Activated gamma-delta T cell treated with anti-CD3 and anti-CD28 coated beads, Interleukin-2, amount 50 U/mL, for 16 hours (primary cell): Measurements from ENCODE around the gene CCDC178.
"Not testable (repeated sequence)": the region's sequence is repeated elsewhere in the genome, so short reads cannot be mapped to it uniquely, and the experiment has no call there.

Source experiments
- DNase-seq: peaks from one replicate; pipeline ENCODE4 v3.0.0-alpha.2; 2020; ENCODE audit warnings: low read depth

Gene CCDC178

GRCh38 chr18:33210575-33211189, 229.8 kb downstream of the CCDC178 start:
- no peak for DNase-seq

GRCh38 chr18:33205777-33206176, 234.7 kb downstream of the CCDC178 start:
- no peak for DNase-seq

GRCh38 chr18:33201509-33201926, 239.0 kb downstream of the CCDC178 start:
- no peak for DNase-seq

- DNase-seq, result no peak
Measured at GRCh38 chr18:33195795-33196194, 244.7 kb downstream of the CCDC178 start.

- DNase-seq, result no peak
Measured at GRCh38 chr18:33194793-33195192, 245.7 kb downstream of the CCDC178 start.

DNA sequence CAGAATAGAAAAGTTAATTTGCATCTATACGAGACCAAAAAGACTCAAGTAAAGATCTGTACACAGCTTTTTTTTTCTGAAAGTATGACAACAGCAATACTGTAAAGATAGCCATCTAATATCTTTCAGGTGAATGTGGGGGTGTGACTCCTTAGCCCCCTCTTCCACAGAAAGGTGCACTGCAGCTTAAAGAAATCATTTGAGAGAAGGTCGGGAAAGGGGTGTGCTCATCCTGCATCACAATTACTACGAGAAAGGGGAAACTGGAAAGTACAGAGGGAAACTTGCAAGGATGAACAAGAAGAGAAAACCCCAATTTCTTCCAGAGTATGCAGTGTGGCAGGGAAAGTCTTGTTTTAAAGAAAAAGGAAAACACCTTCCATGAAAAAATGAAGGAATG, 255.6 kb downstream of the CCDC178 start:
- no peak for DNase-seq

DNA sequence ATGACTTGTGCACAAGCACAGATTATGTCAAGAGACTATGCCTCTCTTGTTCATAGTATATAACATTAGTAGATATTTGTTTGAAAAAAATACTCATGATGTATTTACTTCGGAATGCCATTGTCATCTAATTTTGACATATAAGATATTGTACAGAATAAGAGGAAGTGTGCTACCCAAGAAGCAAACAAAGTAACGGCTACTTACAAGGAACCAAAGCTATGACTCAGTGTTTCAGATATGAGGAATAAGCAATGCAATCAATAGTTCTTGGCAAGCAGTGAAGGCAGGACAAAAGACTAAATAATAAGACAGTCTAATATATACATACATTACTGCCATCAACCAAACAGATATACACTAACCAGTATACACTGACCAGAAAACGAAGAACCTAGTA, 256.3 kb downstream of the CCDC178 start:
- no peak for DNase-seq

DNA sequence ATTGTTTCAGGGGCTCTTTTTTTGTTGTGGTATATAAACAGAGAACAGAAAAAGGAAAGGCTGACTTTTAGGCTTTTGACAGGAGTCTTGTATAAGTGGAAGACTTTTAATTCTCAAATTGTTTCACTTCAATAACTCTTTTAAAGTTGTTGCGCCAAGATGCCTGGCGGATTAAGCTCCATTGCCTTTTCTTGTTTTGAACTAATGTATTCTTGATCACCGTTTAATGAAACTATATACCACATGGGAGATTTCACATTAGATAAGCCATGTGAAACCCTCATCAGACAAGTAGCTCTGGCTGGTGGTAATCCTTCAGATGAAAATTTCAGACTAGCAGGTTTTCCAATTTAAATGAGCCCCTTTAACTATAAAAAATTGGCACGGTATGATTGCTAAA, 257.4 kb downstream of the CCDC178 start:
- no peak for DNase-seq

DNA sequence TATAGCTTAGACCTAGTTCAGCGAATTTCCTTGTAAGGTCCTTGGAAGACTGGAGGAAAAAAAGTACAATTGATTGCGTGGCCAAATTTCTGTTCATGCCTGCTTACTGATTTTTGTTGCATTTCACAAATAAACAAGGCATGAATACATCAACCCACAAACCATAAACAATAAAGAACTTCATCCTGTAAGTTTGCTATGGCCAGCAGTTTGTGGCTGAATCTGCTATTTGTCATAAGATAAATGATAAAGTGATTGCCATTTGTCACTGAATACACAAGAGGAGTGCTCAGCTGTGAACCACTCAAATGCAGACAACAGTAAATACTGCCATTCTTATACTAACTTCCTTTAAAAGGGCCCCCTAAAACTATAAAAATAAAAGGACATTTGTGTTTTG, 259.5 kb downstream of the CCDC178 start:
- DNase-seq, result no peak

- DNase-seq, result no peak
Measured at GRCh38 chr18:33169218-33169617, 271.3 kb downstream of the CCDC178 start.

DNA sequence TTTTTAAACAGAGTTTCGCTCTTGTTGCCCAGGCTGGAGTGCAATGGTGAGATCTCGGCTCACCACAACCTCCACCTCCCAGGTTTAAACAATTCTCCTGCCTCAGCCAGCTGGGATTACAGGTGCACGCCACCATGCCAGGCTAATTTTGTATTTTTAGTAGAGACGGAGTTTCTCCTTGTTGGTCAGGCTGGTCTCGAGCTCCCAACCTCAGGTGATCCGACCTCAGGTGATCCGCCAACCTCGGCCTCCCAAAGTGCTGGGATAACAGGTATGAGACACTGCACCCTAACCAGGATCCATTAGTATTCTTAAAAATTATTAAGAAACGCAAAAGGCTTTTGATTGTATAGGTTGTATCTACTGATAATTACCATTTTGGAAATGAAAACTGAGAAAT, 276.4 kb downstream of the CCDC178 start:
- not testable (repeated sequence) for DNase-seq

DNA sequence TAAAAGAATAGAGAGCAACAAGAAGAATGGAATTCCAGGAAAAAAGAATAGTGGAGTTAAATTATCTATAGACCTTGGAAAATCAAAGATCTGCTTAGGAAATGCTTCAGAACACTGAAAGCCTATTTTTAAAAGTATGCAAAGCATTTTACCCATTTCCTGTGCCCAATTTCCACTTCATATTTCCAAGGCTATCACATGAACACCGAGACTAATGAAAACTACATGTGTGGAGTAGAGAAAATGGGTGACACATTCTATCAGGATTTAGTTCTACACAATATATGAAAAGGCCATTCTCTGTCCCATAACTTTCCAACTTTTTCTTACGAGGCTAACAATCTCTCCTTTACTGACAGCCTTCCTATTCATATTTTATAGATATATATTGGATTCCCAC, 279.4 kb downstream of the CCDC178 start:
- no peak for DNase-seq

GRCh38 chr18:33159151-33159550, 281.4 kb downstream of the CCDC178 start:
- no peak for DNase-seq

GRCh38 chr18:33157893-33158292, 282.6 kb downstream of the CCDC178 start:
- DNase-seq, result no peak

GRCh38 chr18:33156906-33157470, 283.5 kb downstream of the CCDC178 start:
- DNase-seq, result no peak

DNA sequence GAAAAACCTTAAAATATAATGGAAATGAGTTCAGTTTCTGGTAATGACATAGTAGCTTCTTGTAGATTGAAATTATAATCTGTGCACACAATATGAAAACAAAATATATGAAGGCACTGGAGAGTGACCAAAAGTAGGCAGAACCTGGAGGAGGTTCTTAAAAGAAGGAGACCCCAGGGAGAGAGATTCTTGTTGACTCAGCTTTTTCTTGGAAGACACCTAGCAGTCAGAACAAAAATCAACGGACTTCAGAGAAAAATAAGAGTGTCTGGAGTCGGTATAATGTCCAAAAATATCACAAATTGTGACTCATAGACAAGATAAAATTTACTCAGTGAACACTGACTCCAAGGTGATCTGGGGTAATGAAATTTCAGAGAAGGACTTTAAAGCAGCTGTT, 286.5 kb downstream of the CCDC178 start:
- no peak for DNase-seq

DNA sequence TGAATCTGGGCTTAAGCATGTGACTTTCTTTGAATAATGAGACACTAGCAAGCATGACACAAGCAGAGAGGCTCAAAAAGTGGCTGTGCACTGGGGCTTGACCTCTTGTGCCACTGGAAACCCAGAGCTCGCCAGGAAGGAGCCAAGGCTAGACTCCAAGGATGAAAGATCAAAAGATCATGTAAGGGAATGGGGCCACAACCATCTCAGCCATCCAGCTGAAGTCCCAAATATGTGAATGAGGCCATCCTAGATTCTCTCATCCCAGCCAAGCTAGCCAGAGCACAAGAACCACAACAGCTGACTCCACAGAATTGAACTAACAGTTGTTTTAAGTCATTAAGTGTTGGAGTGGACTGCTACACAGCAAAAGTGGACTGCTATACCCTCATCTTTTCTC, 288.1 kb downstream of the CCDC178 start:
- no peak for DNase-seq

DNA sequence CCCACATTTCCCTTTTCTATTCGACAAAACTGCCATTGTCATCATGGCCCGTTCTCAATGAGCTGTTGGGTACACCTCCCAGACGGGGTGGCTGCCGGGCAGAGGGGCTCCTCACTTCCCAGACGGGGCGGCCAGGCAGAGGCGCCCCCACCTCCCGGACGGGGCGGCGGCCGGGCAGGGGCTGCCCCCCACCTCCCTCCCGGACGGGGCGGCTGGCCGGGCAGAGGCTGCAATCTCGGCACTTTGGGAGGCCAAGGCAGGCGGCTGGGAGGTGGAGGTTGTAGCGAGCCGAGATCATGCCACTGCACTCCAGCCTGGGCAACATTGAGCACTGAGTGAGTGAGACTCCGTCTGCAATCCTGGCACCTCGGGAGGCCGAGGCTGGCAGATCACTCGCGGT, 292.7 kb downstream of the CCDC178 start:
- DNase-seq, result not testable (repeated sequence)

GRCh38 chr18:33146014-33146413, 294.5 kb downstream of the CCDC178 start:
- DNase-seq, result no peak

DNA sequence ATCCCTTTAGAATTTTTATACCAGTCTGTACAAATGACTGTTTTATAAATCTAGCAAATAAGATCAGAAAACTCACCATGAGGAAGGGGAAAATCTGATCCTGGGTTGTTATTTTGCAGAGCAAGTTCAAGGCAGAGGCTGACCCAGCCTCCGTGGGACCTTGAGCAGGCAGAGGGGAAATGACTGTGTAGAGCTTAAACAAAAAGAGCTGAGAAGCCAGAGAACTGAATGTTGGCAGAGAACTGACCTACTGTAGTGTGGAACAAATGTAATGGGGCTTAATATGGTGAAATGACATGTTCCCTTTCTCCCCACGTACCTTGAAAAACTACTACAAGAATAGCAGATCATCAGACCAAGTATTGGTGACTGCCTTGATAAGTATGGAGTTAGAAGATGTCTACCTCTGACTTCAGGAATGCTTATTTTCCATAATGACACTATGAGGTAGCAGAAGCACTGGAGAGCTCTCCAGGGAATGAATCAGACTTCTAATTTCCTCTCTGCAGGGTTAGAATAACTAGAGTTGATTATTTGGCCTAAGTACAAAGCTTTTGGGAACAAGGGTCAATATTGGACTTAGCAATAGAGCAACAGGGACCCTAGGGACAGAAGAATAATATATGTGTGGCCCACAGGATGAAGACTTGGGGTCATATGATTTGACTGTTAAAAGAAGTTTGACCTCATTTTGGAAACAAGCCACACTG, 304.4 kb downstream of the CCDC178 start:
- no peak for DNase-seq

DNA sequence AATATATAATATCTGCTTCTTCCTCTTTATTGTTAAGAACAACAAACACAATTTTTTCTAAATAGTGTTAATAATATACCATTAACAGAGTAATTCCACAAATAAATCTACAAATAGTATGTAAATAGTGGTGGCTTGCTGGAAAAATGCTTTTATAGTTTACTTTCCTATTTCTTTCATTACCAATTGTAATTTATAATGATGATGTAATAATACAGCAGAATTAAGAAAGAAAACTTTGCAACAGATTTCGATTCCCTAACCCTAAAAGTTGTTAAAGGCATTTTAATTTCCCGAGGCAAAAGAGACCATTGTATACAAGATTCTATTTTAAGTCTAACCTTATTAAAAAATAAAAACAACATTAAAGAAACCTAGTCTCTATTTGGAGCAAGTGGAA, 307.9 kb downstream of the CCDC178 start:
- no peak for DNase-seq

GRCh38 chr18:33128581-33128980, 311.9 kb downstream of the CCDC178 start:
- DNase-seq, result no peak

GRCh38 chr18:33123862-33124518, 316.5 kb downstream of the CCDC178 start:
- DNase-seq, result no peak
